Left kidney (tissue), 2 donors: ENCODE results near the gene BCL2. TPM values are rescaled to one million over a fixed set of nuclear protein-coding genes. Genes with fewer than 3 reads are reported as not detected.

Experiments used
- DNase-seq: peaks from one replicate; pipeline ENCODE4 v3.0.0-alpha.2; 2013
- polyA plus RNA-seq: library from polyadenylated mRNA; unstranded; fragments of 120-200 nt; gene quantifications from one replicate; pipeline ENCODE4 v1.2.1, GENCODE V29; 2013; ENCODE audit not compliant: insufficient read length

Gene BCL2
- polyA plus RNA-seq, 1 donor: 25.2 TPM

DNA sequence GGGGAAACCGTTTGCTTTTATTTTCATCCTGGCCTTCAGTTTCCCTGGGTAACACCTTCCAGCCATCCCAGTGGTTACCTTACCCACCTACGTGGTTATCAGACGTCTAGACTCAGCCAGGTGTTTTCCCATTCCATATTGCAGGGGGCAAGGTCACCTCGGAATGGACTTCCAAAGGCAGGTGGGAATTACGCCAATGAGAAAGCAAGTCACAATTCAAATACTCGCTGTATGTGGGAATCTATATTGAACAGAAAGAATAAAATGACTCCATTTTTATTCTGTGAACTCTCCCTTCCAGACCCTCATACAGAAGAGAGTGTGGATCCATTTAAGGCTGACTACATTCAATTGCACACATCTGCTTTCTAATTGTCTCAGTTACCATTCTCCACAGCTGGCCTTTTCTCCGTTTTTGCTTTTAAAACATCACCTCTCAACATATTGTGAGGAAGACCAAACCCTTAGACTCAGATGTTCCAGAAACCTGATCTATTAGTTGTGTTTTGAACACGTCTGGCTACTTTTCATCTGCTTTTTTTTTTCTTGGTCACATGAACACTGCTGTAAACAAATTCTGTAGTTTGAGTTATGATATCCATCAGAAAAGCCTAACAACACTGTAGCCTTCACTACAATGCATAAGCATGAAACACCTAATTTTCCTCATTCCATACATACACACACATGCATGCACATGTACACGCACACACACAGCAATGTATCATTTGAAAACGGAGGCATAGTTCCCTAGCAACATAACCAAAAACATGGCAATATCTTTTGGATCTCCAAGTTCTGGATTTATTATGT is 59.8 kb downstream of the BCL2 start:
- DNase-seq: no peak

DNA sequence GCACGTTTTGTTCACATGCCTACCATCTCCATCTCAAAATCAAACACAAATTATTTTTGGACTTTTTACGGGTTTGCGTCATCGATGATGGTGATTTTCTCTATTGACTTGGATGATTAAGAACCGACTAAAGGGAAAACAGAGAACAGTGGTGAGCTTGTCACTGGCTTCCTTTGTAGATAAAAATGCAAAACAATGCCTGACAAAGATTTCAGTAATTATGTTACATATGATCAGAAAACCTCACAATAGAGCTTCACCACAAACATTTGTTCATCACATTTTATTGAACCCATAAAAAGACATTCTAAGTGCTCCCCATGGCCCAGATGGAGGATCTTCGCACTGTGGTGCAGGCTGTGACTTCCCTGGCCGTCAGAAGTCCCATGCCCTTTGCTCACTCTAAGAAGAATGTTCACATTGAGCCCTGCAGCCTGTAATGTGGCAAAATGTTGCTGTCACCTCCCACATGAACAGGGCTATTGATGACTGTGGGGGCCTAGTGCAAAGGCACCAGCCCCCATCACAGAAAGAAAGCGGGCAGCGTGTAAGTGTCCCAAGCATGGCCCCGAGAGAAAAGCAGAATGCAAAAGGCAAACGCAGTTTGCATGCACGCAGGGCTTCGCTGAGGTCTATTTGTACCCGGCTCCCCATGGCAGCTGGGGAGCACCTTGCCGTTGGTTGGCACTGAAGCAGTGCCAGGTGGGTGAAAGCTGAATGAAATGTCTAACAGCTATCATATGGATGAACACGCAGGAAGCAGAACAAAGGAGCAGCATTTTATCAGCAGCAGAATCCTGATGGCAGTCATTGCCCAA is 60.6 kb downstream of the BCL2 start:
- no peak for DNase-seq

DNA sequence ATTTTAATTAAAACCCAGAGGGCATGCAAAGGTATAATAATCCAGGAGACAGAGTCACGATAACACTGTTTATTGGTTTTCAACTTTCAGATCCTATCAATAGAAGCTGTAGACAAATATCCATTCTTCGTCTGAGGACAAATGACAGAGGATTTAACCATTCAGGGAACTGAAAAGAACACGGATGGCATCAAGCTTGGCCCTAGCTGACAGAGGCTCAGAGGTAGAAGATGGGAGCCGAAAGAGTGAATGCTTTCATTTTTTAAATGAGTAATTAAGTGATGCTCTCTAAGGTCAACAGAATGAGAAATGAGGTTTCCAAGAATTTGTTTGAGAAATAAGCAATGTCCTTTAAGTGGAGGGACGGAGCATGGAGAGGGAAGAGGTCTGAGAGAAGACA is 62.1 kb downstream of the BCL2 start:
- no peak for DNase-seq

DNA sequence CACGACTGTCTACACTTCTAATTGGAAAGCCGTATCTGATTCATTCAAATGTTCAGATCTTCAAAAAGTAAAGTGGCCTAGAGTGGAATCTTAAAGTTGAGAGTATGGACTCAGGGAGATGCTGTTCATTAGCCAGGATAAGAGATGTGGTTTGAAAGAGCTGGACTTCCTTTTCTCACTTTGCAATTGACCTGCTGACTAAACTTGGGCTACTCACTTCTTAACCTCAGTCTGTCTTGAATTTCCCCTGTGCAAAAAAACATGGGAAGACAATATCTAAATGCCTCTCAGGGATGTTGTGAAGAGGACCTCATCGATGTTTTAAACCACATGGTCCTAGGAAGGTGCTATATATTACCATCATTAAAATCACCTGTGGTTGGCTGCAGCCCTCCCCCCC is 64.1 kb downstream of the BCL2 start:
- DNase-seq: no peak

DNA sequence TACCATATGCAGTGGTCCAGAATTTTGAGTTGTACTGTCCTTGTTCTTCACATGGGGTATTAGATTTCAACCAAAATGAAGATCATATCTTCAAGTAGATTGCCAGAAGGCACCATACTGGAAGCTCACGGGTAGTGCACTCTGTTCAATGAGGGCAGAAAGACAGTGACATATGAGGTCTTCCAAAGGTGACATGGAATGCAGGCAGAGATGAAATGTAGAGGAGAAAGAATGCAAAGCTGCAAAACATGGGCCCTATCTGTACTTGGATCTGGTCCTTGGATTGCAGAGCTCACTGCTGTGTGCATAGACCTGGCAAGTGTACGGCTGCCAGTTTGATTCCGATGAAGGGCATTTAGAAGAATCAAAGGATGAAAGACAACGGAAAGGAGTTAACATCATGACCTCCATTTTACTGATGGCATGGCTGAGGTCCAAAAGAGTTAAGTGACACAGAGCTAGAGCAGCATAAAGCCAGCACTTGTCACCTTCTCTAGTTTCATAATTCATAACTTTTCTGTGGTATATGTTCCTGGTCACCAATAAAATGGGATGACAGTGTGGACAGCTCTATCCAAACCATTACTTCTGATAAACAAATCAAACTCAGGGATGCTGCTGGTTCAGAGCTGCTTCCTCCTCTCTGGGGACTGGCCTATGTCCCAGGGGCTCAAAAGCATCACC is 64.7 kb downstream of the BCL2 start:
- no peak for DNase-seq

DNA sequence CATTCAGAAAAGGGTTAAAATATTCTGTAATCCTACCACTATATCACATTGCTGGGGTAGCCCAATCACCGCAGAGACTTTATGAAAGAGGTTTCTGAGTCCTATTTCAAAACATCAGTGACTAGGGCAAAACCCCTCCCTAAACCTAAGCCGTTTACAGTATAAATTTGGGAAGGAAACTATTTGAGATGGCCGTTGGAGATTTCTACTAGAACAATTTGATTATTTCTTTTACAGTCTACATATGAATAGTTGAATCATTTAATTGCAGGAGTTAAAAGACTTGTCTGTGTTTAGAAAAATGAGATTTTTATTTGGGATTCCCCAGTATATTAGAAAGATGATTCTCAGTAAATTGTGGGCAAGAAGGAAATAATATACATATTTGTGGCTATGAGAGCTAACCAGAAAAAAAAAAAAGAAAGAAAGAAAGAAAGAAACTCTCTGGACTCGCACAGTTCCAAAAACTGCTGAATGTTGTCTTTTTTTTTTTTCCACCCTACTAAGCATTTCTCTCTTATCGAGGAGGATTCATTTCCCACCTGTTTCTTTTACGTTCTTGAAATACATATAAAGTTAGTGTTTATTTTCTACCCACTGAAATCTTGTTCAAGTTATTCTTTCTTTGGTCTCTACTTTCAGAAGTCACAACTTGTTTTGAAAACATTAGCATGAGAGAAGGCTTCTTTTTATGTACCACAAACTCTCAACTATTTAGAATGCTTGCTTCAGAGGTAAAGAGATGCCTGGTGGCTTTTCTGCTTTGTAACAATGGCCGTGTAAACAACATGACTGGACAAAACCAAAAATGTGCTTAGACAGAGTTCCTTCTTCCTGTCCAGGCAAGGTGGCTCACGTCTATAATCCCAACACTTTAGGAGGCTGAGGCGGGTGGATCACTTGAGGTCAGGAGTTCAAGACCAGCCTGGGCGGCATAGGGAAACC is 65.9 kb downstream of the BCL2 start:
- DNase-seq: no peak

DNA sequence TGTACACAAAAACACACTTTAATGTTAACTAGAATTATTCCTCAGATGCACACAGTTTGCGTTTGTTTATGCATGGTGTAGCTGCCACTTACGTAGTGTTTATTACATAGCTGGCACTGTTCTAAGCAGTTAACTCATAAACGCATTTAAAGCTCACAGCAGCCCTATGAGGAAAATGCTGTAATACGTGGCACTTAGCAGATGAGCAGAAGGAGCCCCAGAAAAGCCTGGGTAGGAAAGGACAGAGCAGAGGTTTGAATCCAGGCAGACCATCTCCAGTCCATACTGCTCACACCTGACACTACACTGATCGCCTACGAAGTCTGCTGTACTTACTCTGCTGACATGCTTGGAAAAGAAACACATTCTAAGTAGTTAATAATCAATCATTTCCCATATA is 66.6 kb downstream of the BCL2 start:
- DNase-seq: no peak

DNA sequence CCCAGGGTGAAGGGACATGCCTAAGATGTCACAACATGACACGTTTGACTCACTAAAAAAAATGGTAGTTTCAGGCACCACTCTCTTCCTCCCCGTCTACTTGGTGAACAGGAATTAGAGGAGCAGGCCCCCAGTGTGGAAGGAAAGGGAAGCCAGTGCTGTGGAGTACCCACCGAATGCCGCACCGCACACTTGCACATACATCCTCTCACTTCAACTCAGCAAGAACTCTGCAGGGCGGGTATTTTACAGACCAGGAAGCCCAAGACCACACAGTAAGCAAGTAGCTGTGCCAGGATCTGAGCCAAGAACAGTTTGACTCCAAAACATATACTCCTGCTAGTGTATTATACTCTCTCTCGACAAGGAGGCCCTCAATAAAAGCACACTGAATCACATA is 69.8 kb downstream of the BCL2 start:
- no peak for DNase-seq

DNA sequence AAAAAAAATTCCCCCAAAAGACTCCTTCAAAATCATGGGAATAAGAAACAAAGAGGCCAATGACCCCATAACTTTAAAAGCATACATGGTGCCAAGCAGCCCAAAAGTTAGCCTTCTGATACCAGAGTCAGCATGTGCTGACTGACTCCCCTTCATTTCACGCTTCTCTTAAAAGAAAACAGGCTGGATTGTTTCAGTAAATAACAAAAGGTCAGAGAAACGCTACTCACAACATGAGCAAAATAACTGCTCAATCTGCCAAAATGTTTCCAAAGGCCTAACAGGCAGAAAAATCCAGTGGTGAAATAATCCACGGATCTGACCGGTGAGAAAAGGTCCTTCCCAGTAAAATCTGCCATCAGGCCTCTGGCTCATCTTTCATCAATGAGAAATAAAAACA is 71.6 kb downstream of the BCL2 start:
- DNase-seq: no peak

DNA sequence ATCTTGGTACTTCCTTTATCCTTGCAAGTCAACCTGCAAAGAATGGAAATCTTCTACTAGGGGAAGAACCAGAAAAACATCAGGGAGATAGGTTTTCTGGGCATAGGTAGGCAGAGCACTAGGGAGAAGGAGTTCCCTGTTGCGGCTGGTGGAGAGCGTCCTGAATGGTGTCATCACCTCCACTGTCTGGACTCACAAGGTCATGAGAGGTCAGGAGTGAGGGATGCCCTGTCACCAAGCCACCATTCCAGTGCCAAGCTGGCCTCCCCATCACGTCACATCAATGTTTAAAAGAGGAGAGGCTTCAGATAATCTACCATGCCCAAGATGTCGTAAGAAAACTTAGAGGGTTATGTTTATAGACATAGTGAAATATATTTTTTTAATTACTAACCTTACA is 72.1 kb downstream of the BCL2 start:
- DNase-seq: no peak

DNA sequence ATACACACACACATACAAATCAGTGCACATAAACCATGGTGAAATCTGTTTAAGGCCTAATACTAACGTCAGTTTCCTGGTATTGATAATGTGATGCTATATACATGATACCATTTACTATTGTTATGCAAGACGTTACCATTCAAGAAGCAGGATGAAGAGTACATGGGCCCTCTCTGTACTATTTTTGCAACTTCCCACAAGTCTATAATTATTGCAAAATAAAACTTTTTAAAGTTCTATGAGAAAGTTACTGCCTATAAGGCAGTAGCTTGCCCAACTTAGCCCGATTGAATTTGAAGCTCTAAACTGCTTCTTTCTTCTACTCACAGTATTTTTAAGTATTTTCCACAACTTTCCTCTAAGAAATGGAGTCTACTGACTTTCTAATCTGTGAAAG is 74.0 kb downstream of the BCL2 start:
- DNase-seq: no peak

DNA sequence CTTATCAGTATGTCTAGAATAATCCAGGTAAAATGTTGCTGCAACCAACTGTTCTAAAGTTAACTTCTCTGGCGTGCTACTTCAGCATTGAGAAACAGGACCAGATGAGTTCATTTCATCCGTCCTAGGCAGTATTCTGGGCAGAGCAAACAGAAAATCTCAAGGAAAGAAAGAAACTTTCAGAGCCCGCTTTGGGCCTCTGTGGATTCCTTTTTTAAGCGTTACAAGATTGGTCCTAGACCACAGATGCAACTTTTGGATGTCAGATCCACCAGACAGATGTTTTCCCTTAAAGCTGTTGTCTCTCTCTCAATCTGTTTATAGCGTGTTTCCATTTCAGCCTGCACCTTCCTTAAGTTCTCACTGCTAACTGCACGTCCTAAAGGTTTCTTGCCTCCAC is 75.0 kb downstream of the BCL2 start:
- no peak for DNase-seq

DNA sequence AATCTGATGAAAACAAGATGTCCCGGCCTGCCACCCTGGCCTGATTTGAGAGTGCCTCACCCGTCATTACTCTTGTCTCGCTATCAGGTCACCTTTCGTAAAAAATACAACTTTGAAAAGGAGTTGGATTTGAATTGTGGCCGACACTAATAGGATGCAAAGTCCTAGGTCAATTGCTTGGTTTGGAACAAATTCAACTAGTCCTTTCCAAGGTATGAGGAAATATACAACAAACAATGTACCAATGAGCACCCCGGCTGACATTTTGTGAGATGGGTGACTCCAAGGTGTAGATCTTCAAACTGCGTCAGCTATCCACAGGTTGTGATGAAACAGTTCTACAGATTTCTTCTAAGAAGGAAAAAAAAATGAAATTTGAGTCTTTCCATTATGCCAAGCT is 77.8 kb downstream of the BCL2 start:
- DNase-seq: no peak

DNA sequence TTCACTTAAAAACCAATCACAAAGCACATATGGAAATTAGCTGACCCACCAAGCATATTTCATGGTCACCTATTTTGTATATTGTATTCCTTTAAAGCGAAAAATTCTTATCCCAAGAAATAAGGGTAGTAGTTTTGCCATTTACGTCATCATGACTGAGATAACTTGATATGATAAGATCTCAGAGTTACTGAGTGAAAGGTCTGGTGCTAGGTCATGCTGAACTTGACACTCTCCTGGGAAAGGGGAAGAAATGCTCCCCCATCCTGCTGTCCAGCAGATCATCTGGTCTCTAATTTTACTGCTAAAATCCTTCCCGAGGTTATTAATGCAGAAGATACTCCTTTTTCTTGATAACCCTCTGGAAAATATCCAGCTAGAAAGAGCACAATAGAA is 78.3 kb downstream of the BCL2 start:
- DNase-seq: no peak

DNA sequence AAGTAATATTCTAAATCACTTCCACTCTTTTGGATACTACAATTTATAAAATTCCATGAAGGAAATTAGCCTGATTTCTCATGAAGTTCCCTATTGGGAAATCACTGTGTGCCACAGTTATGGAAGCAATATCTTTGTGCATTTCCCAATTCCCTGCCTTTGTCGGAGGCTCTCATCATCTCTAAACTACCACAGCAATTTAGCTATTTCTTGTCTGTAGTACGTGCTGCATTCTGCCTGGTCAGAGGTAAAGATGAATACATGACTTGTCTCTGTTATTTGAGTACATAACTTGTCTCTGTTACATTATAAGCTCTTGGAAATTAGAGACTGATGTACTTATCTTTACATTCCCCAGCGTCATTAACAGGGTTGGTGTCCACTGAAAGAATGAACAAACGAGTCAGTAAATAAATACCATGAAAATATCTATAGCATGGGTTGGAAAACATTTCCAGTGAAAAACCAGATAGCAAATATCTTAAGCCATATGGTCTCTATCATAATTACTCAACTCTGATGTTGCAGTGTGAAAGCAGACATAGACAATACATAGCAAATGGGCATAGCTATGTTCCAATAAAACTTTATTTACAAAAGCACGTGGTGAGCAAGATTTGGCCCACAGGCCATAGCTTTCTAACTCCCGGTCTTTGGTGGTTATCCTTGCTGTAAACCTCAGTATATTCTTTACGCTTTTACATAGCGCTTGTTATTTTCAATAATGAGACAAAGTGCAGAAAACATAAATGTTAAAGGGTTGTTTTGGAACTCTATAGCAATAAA is 78.8 kb downstream of the BCL2 start:
- DNase-seq: no peak

DNA sequence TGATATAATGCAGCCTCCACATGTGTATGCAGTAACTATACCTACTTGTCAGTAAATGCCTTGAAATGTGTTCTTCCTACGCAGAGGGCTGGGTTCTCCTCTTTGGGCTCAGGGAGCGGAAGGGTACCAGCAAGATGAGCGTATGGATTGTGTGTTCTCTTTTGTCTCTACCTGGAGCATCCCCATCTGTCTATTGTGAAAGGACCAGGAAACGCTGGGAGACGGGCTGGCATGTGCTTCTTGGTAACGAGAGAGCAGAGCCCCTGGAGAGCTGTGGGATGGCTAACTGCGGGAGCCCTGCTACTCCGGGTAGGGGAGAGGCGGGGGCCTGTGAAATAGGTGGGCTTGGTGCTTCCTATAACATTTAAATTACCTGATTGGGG is 80.9 kb downstream of the BCL2 start:
- DNase-seq: no peak

DNA sequence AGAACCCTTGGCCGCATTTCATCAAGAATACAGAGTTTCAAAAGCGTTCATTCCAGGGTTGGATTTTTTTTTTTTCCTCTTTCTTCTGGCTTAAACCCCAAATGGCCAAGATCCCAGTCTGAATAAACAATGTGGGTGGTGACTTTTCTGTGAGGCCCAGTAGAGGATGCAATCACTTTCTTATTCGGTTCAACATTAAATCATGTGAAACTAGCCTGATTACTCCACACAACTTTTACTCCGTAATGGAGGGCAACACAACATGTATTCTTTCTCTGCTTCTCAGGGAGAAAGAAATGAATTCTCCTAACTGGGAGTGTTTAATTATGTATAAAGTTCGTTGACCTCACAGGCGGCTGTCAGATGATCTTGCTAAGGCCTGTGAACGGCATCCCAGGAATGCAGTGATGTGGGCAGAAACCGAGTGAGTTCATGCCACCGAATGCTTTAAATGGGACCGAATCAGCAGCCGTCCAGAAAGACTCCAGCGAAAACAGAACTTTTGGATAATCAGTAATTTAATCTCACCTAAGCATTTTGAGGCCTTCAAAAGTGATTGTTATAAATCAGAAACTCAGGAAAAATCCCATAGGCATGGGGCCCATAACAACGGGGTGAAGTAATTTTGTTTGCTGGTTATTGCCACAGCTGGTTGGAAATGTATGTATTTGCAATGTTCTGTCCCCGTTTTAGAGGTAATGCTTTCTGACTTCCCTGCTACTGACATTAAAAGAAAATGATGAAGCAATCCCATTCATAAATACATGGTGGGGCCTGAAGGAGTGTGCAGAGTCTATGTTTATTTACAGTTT is 81.5 kb downstream of the BCL2 start:
- peak; percentile 84 for DNase-seq

DNA sequence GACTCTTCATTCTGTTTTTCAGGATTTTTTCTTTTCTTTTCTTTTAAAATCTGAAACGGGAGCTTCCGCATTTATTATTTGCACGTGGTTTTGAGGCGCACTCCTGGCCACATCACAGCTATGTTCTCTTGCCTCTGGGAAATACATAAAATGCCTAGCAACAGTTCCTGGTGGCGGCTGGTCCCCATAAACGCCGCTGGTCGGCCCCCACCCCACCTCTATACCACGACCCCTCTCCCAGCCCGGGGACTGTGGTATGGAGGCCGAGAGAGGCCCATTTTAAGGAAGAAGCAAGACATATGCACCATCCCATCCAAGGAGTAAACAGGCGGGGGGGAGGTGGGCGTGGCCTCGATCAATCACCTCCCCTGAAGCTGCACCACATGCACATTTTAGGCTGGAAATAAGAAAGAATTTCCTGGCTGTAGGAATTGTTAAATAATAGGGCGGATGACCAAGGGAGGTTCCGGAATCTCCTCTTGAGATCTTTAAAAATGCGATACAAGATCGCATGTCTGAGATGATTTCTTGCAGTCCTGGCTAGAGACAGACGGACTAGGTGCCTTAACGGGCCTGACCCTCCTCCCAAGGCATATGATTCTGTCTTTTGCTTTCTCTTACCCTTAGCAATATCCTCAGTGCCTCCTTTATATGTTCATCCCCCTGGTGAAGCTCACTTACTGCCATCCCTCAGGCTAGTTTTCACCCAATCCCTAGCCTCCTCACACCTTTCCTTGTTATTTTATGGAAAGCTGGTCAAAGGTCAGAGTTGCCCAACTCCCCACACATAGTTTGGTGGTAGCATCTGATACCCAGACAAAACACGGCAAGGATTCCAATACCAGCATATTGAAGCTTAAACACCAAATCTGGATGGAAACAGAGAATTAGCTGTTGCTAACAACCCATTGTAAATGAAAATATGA is 82.4 kb downstream of the BCL2 start:
- DNase-seq: peak; percentile 32

DNA sequence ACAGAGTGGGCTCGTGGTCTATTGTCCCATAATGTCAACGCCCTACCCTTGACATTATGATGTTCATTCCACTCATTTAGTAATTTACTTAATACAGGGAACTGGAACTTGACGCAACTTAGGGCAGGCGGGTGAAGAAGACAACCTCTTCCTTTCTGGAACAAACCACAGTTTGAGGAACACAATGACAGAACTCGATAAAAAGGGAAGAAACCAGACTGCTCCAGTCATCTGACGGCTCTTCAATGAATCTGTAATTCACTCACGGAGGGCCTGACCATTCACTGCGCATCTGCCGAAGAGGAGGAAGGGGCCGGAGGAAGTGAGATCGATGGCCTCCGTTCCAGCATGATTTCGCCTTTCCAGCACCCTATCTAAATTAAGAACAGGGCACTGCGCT is 83.2 kb downstream of the BCL2 start:
- DNase-seq: no peak
